SIG-M5 treated with dmso at 0.1 percent for 504 hours (cell line): Measurements from ENCODE around the gene ARID3A.
"Not testable (repeated sequence)": the region's sequence is repeated elsewhere in the genome, so short reads cannot be mapped to it uniquely, and the experiment has no call there.

Experiments used
- DNase-seq: peaks from one replicate; lab custom pipeline; 2025; ENCODE audit not compliant: unreplicated experiment; lab: John Stamatoyannopoulos, UW

Gene ARID3A

DNA sequence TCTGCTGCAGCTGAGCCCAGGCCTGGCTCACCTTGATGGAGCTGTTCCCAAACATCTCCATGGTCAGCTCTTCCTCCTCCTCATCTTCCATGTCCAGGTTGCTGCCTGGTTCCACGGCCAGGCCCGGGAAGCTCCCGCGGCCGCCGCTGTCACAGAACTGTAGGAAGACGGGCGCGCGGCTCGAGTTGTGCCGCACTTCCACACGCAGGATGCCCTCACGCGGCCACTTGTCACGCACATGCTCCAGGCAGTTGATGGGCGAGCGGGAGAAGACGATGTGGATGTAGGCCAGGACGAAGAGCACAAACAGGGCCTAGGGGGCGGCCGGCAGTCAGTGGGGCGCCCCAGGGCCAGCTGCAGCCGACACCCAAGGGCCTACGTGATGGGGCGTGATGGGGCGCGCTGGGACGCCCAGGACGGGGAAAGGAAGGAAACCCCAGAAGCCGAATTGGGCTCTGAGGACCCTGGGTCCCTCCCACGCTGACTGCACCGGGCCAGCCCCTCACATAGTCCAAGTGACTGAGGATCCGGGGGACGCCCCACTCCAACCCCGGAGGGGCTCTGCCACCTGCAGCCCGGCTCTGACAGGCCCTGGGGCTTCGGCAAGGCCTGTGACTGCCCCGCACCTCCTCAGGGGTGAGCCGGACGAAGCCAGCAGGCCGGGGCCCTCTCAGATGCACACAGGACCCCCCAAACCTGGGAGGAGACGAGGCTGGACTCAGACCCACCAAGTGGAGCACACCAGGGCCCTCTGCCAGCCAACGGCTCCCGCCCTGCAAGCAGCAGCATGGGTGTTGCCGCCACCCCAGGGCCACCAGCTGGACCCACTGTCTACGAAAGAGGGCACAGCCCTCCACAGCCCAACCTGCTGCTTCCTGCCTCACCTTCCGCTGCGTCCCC, 88.6 kb downstream of the ARID3A start:
- DNase-seq = no peak

GRCh38 chr19:1015061-1015781, 89.4 kb downstream of the ARID3A start:
- DNase-seq = no peak

- DNase-seq = no peak
Observed at GRCh38 chr19:1015782-1016646, 90.2 kb downstream of the ARID3A start.

GRCh38 chr19:1016647-1017114, 90.8 kb downstream of the ARID3A start:
- no peak for DNase-seq

DNA sequence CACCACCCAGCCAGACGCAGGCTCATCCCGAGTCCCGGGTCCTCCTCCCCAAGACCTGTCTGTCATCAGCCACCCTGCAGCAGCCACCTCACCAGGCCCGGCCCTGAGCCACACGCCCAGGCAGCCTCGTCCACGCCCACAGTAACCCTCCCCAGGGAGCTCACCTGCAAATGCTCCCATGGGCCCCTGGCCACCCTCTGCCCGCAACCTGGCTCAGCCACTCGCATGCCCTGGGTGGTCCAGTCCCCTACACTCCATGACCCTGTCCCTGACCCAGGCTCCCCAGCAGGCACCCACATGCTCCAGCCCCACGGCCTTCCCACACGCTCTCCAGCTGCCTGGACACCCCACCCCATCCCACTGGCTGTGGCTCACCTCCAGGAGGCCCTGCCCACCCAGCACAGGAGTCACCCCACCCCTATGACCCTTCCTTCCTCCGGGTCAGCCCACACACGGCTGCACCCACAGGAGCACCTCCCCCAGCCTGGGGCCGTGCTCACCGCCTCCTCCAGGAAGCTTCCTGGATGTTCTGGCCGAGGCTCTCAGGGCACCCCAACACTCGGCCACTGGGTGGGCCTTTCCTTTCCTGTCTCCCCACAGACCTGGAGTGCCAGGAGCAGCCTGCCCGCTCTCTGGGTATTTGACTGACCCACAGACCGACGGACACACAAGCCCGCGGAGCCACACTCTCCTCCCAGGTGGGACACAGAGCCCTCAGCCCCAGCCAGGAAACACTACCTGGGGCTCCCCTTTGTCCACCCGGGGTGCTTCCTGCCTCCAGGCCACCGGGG, 91.5 kb downstream of the ARID3A start:
- DNase-seq = no peak

GRCh38 chr19:1017906-1018305, 92.1 kb downstream of the ARID3A start:
- no peak for DNase-seq

DNA sequence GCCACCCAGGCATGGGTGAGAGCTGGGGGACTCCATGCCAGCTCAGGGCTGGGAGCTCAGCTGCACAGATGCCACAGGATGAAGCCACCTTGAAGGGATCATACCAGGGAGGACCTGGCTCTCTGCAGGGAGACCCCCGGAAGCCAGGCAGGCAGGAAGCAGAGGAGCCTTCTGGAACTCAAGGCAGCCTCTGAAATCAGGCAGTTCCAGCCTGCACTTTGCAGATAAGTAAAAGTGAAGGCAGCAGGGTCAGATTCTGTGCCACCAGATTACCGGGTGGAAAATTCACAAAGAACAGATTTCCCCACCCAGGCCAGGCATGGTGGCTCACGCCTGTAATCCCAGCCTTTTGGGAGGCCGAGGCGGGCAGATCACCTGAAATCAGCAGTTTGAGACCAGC, 92.6 kb downstream of the ARID3A start:
- no peak for DNase-seq

DNA sequence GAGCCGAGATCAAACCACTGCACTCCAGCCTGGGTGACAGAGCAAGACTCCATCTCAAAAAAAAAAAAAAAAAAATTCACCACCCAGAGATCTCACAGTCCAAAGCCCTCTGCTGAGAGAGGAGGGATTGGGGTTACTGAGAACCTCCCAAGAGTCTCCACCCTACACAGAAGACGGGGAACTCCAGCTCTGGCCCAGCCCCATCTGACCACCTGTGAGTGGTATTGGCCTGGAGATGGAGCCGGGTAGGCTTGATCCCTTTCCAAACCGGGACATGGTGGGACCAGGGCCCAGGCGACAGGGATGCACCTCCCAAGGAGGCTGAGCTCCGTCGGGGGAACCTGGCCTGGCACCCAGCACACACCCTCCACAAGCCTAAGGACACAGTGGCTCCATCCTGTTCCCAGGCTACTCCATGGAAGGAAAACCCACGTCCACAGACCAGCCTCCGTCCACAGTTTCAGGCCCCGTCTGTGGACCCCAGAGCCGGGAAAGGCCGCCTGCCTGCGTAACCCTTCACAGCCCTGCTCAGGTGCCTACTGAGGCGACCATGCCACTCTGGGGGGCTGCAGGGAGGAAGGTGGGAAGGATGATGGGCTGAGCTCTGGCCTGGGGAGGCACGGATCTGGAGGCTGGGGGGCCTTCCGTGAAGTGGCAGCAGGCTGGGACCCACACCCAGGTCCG, 93.2 kb downstream of the ARID3A start:
- DNase-seq = no peak

DNA sequence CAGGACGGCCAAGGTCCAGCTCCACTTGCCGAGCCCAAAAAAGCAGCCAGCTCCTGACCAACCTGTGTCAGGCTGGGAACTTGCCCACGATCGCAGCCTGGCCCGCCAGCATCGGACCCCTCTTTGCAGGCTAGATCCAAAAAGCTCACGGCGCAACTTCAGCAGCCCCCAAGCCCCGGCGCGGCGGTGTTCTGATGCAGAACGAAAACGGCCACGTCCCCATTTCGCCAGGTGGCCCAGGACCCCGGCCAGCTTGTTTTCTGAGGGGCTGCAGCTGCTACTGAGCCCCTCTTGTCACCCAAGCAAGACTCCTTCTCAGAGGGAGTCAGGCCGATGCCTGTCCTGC, 93.8 kb downstream of the ARID3A start:
- DNase-seq = no peak

GRCh38 chr19:1019980-1020867, 94.4 kb downstream of the ARID3A start:
- DNase-seq = no peak

GRCh38 chr19:1020868-1021425, 95.1 kb downstream of the ARID3A start, which contains the start of gene TMEM259:
TSS of gene TMEM259 (minus strand) at chr19:1021123. CDS start at chr19:1020996, 127 bp downstream.
- peak; percentile 90 for DNase-seq

DNA sequence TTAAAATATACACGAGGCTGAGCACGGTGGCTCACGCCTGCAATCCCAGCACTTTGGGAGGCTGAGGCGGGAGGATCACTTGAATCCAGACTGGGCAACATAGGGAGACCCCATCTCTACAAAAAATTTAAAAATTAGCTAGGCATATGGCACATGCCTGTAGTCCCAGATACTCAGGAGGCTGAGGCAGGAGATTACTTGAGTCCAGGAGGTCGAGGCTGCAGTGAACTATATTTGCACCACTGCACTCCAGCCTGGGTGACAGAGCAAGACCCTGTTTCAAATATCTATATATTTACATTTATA, 98.0 kb downstream of the ARID3A start:
- DNase-seq = not testable (repeated sequence)

GRCh38 chr19:1025080-1025479, 99.2 kb downstream of the ARID3A start:
- DNase-seq = not testable (repeated sequence)
